Stimulated activated naive CD8-positive, alpha-beta T cell treated with anti-CD3 and anti-CD28 coated beads, Interleukin-15, Interleukin-2, amounts not matched to agents 100 ng/mL and 50 ng/mL, for 24 hours (primary cell): ENCODE measurements around the gene GYPC.
"Not testable (repeated sequence)": the region's sequence is repeated elsewhere in the genome, so short reads cannot be mapped to it uniquely, and the experiment has no call there.

Experiments
- H3K27ac Mint-ChIP-seq: one replicate; pipeline ENCODE4 v1.8.0; 2021; ENCODE audit warnings: mild to moderate bottlenecking, mixed read lengths
- H3K27me3 Mint-ChIP-seq: one replicate; pipeline ENCODE4 v1.8.0; 2021; ENCODE audit warnings: mixed read lengths
- H3K36me3 Mint-ChIP-seq: one replicate; pipeline ENCODE4 v1.8.0; 2021; ENCODE audit warnings: low read depth, mixed read lengths
- H3K4me1 Mint-ChIP-seq: one replicate; pipeline ENCODE4 v1.8.0; 2021; ENCODE audit warnings: low read depth, mixed read lengths
- H3K4me3 Mint-ChIP-seq: one replicate; pipeline ENCODE4 v1.8.0; 2021; ENCODE audit warnings: mild to moderate bottlenecking, mixed read lengths
- H3K9me3 Mint-ChIP-seq: one replicate; pipeline ENCODE4 v1.8.0; 2021; ENCODE audit warnings: mixed read lengths

Gene GYPC

DNA sequence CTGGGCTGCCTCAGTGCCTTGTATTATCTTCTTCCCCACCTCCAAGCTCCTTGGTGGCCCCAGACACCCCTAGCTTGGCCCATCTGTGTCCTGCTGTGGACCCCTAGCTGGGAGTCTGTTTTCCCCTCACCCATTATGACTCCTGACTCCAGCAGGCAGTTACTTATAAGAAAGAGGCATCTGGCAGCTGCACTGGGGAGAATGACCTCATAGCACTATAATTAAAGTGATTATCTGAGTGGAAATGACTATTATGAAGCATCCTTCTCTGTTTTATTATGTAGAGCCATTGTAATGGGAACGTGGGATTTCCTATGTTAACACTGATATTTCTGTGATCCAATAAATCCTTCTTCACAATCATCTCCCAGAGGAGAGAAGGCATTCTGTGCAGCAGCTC, 36.3 kb downstream of the GYPC start:
- peaks cover 90% of the 10 kb centered on the region for H3K36me3 Mint-ChIP-seq
- not testable (repeated sequence) for H3K4me3 Mint-ChIP-seq, H3K27ac Mint-ChIP-seq, H3K4me1 Mint-ChIP-seq, H3K27me3 Mint-ChIP-seq, H3K9me3 Mint-ChIP-seq

DNA sequence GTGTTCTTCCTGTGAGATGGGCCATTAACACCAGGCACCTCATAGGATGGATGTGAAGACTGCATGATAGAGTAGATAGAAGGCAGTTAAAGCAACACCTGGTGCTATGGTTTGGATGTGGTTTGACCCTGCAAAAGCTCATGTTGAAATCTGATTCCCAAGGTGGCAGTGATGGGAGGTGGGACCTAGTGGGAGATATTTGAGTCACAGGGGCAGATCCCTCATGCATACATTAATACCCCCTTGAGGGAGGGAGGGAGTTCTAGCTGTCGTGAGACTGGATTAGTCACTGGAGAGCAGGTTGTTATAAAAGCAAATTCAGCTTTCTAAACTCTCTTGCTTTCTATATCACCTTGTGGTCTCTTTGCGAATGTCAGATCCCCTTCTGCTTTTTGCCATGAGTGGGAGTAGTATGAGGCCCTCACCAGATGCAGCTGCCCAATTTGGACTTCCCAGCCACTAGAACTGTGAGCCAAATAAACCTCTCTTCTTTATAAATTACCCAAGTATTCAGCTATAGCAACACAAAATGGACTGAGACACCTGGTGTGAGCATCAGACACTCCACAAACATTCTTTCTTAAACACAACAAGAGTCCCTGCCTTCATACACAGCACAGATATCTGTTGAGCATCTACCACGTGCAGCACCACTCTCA, 37.1 kb downstream of the GYPC start:
- H3K4me1 Mint-ChIP-seq, H3K9me3 Mint-ChIP-seq, H3K27ac Mint-ChIP-seq, H3K4me3 Mint-ChIP-seq, H3K27me3 Mint-ChIP-seq: not testable (repeated sequence)
- peaks cover 89% of the 10 kb centered on the region for H3K36me3 Mint-ChIP-seq

DNA sequence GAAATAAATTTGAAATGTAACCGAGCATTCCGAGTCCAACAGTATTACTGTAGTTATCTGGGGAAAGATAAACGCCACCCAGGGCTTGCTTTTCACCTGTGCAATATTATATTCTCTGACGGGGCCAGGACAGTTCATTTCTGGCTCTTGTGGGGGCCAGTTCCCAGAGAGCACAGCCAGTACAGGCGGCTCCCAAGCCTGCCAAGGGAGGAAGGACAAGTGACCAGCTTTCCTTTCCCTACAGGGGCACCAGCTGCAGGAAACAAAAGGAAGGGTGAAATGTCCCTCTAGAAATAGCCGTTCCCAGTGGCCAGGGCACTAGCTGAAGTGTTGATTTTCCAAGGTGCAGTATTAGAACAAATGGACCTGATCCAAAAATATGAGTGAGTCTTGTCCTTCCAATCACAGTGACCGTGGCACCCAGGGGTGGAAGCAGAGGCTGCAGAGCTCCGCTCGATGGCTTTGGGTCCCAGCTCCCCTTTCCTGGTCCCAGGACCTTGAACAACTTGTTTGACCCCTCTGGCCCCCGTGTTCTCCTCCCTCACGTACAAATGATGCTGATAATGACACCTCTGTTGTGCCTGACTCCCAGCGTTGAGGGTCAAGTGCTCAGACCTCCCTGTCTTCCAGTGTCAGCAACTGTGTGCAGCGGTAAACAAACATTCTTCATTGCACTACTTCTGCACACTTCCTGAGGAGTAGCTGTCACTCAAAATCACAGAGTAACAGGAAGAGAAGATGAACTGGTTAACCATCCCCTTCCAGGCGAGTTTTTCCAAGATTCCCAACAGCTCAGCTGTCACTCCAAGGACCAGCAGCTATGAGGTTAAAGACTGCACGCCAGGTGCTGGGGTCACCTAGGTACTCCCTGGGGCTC, 40.9 kb downstream of the GYPC start:
- H3K9me3 Mint-ChIP-seq: no peaks in the 10 kb centered on the region
- no peak overlapping the region for H3K27ac Mint-ChIP-seq

DNA sequence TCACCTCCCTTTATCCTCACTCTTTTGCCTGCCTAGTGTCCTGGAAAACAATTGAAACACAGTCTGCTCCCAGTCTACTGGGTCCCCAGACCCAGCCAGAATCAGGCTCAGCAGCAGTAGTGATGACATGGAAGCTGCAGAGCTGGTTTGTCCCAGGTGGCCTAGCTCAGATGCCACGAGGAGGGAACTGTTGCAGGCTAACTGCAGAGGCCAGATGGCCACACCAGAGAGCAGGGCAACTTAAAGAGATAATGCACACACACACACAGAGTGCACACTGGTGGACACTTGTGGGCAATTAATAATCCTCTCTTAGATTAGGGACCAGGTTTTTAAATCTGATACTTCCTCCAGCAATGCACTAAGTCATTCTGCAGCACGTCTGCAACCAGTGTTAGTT, 42.4 kb downstream of the GYPC start:
- Mint-ChIP-seq H3K27me3 (no peaks in the 10 kb centered on the region), H3K27ac (no peak overlapping the region), H3K9me3 (no peaks in the 10 kb centered on the region), H3K36me3 (peaks cover 61% of the 10 kb centered on the region), H3K4me1 (no peaks in the 10 kb centered on the region), H3K4me3 (no peak overlapping the region)

More for the DNA sequence above, 40.9 kb downstream of the GYPC start:
- no peaks in the 10 kb centered on the region for H3K27me3 Mint-ChIP-seq
- no peaks in the 10 kb centered on the region for H3K4me1 Mint-ChIP-seq
- H3K36me3 Mint-ChIP-seq: peaks cover 76% of the 10 kb centered on the region
- H3K4me3 Mint-ChIP-seq: no peak overlapping the region

DNA sequence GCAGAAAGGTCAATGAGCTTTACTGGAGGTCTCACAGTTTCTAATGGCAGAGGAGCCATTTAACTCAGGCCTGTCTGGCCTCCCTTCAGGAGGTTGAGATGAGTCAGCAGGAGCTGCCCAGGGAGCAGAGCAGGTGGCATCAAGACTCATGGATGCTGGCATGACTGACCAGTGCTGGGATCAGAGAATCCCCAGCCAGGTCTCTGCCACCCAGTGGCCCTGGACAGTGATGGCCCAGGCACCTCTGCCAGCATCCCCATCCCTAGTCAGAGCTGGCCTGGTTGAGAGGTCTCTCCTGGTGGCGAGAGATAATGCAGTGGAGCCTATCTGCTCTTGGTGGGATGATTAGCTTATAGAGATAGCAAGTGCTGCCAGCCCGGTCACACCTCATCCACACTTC, 43.1 kb downstream of the GYPC start:
- Mint-ChIP-seq H3K4me3 (no peak overlapping the region), H3K27ac (no peak overlapping the region), H3K36me3 (peaks cover 55% of the 10 kb centered on the region), H3K27me3 (no peaks in the 10 kb centered on the region), H3K9me3 (no peaks in the 10 kb centered on the region), H3K4me1 (no peaks in the 10 kb centered on the region)

DNA sequence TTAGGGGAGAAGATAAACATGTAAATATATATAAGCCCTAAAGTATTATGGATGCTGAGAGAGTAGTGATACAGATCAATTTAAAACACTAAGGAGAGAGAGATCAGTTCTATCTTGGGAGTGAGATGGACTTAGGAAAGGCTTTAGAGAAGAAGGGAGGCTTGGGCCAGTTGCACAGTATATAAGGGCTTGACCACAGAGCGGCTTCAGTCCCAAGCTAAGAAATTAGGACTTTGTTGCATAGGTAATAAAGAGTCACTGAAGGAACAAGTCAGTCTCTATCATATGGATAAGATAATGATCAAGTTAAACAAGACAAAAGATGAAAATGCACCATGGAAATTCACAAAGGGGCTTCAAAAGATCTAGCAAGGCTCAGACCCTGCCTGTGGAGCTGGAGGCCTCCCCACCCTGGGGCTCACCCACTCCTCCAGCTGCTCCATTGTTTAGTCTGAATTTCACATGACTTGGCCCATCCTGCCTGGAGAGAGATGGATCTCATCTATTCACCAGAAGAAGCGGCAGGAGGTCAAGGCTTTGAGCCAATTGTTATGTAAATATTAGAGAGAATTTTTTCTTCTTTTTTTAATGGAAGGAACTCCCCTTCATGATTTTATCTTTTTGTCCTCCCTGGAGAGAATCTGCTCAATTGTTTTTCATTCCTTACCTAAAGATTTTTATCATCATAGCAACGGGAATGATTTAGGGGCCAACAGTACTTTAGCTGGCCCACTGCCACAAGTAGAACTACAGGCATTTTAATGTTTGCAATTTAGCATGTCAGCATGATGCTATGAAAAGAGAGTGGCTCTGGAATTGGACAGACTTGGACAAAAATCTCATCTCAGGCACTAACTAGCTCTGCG, 44.0 kb downstream of the GYPC start:
- H3K27ac Mint-ChIP-seq: no peak overlapping the region
- peaks cover 48% of the 10 kb centered on the region for H3K36me3 Mint-ChIP-seq
- H3K27me3 Mint-ChIP-seq: no peaks in the 10 kb centered on the region

DNA sequence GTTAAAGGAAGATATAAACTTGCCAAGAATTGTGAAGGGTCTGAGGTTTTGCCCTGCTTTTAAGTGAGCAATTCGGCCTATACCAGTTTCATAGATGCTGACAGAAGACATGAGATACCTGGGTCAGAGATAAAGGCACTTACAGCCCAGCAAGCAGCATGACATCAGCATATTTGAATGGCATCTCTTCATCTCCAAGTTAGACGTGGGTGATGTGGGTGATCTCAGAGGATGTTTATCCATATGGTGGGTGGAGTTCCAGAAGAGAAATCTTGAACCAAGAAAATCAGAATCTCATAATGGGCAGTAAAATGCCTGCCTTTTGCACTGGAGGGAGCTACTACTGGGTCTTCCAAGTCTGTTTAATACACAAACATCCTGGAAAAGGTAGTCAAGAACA, 44.7 kb downstream of the GYPC start:
- Mint-ChIP-seq H3K4me3 (no peak overlapping the region), H3K9me3 (no peaks in the 10 kb centered on the region), H3K4me1 (no peaks in the 10 kb centered on the region), H3K27me3 (no peaks in the 10 kb centered on the region), H3K36me3 (peaks cover 43% of the 10 kb centered on the region), H3K27ac (no peak overlapping the region)

More for the DNA sequence above, 44.0 kb downstream of the GYPC start:
- Mint-ChIP-seq H3K4me1 (no peaks in the 10 kb centered on the region), H3K4me3 (no peak overlapping the region), H3K9me3 (no peaks in the 10 kb centered on the region)

DNA sequence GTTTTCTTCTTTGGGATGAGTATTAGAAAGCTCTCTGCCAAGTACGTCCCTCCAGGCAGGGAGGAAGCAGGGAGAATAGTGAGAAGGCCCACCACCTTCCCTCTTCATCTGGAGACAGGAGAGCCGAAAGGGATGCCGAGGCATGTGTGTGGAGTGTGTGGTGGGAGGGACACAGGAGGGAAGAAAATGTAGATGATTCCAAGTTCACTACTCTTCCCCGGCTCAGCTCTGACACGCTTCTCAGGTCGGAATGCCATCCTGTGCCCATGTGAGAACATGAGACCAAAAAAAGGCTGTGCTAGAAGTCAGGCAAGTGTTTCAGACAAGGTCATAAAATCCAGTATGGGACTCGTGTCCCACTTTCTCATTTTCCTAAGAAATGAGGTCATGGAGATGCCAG, 47.4 kb downstream of the GYPC start:
- Mint-ChIP-seq H3K27me3 (no peaks in the 10 kb centered on the region), H3K9me3 (no peaks in the 10 kb centered on the region)

DNA sequence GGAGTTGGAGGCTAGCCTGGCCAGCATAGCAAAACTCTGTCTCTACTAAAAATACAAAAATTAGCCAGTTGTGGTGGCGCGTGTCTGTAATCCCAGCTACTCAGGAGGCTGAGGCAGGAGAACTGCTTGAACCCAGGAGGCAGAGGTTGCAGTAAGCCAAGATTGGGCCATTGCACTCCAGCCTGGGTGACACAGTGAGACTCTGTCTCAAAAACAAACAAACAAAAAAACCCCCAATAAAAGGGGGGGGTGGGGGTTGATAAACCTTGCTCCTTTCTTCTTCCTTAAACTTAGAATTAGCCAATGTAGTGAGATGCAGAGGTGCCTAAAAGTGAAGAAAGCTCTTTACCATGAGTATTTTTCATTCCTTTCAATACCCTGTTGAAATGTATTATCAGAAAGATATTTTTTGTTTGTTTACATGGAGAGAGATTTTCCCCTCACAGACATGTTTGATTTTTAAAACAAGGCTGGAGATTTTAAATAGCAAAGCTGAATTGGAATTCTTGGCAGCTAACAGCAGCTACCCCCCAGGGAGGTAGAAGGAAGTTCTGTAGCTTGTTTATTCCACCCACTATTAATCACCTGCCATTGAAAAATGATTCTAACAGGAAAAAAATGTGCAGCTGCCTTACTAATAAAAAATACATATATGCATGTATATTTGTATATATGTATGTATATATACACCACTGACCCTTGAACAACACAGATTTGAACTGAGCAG, 48.6 kb downstream of the GYPC start:
- Mint-ChIP-seq H3K9me3 (no peaks in the 10 kb centered on the region), H3K4me1 (no peaks in the 10 kb centered on the region), H3K27me3 (no peaks in the 10 kb centered on the region), H3K27ac (no peak overlapping the region), H3K4me3 (no peak overlapping the region), H3K36me3 (peaks cover 11% of the 10 kb centered on the region)

More for the DNA sequence above, 47.4 kb downstream of the GYPC start:
- Mint-ChIP-seq H3K27ac (no peak overlapping the region), H3K36me3 (peaks cover 20% of the 10 kb centered on the region), H3K4me1 (no peaks in the 10 kb centered on the region), H3K4me3 (no peak overlapping the region)

DNA sequence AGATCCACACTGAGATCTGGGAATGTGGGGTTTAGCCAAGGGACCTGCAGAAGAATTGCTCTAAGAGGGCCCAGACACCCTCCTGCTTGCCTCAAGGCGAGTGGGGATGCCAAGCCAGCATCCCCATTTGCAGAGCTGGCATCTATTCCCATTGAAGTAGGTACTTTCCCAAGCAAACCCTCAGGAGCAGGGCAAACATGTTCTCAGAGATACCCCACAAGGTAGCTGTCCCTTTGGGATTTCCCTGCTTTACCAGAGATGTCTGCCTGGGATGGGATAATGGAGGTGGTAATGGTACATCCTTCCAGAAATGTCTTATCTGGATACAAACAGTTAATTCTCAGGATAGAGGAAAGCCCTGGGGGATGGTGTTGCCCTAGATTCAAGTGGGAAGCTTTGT, 51.2 kb downstream of the GYPC start:
- Mint-ChIP-seq H3K9me3 (peaks cover 3% of the 10 kb centered on the region), H3K4me3 (no peak overlapping the region), H3K27me3 (no peaks in the 10 kb centered on the region), H3K4me1 (no peaks in the 10 kb centered on the region), H3K27ac (no peak overlapping the region), H3K36me3 (no peaks in the 10 kb centered on the region)

DNA sequence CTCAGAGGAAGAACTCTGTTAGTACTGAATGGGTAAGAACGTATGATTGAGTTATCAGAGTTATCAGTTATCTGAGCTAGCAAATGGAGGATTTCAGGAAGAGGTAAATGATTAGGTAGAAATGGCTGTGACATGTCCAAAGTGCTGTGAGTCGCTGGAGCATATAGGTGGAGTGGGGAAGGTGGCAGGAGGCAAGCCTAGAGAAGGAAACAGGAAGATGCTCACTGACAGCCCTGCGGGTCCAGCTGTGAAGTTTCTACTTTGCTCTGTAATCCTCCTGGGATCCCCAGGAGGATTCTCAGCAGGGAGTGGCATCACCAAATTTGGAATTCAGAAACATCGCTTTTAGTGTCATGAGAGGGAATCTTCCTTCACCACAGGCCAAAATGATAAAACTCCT, 52.0 kb downstream of the GYPC start:
- no peak overlapping the region for H3K27ac Mint-ChIP-seq
- H3K4me1 Mint-ChIP-seq: no peaks in the 10 kb centered on the region
- H3K36me3 Mint-ChIP-seq: no peaks in the 10 kb centered on the region
- no peak overlapping the region for H3K4me3 Mint-ChIP-seq
- H3K9me3 Mint-ChIP-seq: peaks cover 3% of the 10 kb centered on the region
- no peaks in the 10 kb centered on the region for H3K27me3 Mint-ChIP-seq

DNA sequence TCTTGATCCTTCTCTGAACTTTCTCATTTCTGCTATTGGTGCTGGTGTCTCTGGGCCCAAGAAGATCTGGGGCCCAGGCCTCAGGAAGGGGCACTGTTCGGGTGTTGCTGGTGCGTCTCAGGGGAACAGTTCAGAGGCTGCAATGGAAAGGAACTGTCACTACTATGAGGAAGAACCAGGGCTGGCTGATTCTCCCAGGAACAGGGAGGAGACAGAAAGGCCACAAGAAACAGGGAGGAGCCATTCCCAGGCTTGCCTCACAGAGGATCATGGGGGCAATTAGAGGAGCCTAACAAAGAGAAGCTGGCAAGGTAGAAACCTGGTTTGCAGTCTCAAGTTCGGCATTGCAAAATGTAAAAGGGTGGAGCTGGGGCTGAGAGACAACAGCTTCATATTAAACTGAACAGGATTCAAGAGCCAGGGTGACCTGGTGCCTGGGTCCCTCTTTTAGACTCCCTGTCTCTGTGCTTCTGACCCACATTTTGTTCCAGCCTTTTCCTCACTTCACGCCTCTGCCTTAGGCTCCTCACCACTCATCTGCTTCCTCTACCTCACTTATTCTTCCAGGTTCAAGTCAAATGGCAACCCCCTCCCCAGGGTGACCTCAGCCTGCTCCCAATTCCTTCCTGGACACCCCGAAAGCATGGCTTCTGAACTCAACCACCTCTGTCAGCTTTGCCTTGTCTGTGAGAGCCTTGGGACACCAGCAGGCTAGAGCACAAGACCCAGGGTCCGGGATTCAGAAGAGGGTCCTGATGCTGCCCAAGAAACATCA, 58.4 kb downstream of the GYPC start:
- Mint-ChIP-seq H3K4me1 (no peaks in the 10 kb centered on the region), H3K27me3 (no peaks in the 10 kb centered on the region), H3K9me3 (peaks cover 3% of the 10 kb centered on the region), H3K36me3 (no peaks in the 10 kb centered on the region), H3K4me3 (no peak overlapping the region), H3K27ac (no peak overlapping the region)

DNA sequence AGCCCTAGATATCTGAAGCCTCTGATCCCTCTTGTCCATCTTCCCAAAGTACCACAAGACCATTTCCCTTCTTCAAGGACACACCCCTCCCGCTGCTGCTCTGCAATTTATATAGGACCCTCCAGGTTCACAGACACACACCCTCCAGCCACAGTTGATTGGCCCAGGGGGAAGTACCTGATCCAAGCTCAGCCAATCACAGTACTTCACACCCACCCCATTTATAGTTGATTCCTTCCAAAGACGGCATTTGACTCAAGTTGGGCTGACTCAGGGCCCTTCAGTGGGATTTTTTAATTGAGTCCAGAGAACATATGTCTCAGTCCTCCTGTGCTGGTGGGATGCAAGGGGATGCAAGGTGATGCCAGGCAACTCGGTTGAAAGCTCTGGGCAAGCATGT, 59.2 kb downstream of the GYPC start:
- Mint-ChIP-seq H3K27ac (no peak overlapping the region), H3K4me1 (no peaks in the 10 kb centered on the region), H3K4me3 (no peak overlapping the region), H3K9me3 (peaks cover 3% of the 10 kb centered on the region), H3K27me3 (no peaks in the 10 kb centered on the region), H3K36me3 (no peaks in the 10 kb centered on the region)
